Activated CD4-positive, alpha-beta T cell treated with anti-CD3 and anti-CD28 coated beads, Interleukin-2, amount 50 U/mL, for 48 hours (primary cell): ENCODE measurements around the gene LYRM9.
"Not testable (repeated sequence)": the region's sequence is repeated elsewhere in the genome, so short reads cannot be mapped to it uniquely, and the experiment has no call there.

Experiments used
- DNase-seq, 2 experiments: peaks; one replicate each; pipeline ENCODE4 v3.0.0-alpha.2; 2020

LYRM9 gene

GRCh38 chr17:27872776-27873175 lies 20.4 kb downstream of the LYRM9 start:
- DNase-seq, result no peak

- DNase-seq, result no peak
Observed at GRCh38 chr17:27871407-27871806, 21.8 kb downstream of the LYRM9 start.

- no peak for DNase-seq
Observed at GRCh38 chr17:27870345-27870744, 22.8 kb downstream of the LYRM9 start.

- DNase-seq, result no peak
Observed at GRCh38 chr17:27868565-27868964, 24.6 kb downstream of the LYRM9 start.

GRCh38 chr17:27862840-27863239 lies 30.3 kb downstream of the LYRM9 start:
- DNase-seq, result no peak

- DNase-seq, result no peak
Observed at GRCh38 chr17:27862004-27862403, 31.2 kb downstream of the LYRM9 start.

GRCh38 chr17:27860971-27861664 lies 32.0 kb downstream of the LYRM9 start:
- no peak for DNase-seq

- DNase-seq, result no peak
Observed at GRCh38 chr17:27858621-27859305, 34.4 kb downstream of the LYRM9 start.

- no peak for DNase-seq
Observed at GRCh38 chr17:27856676-27857432, 36.3 kb downstream of the LYRM9 start.

- no peak for DNase-seq
Observed at GRCh38 chr17:27855454-27855853, 37.7 kb downstream of the LYRM9 start.

GRCh38 chr17:27854163-27854562 lies 39.0 kb downstream of the LYRM9 start:
- no peak for DNase-seq

GRCh38 chr17:27853091-27853490 lies 40.1 kb downstream of the LYRM9 start:
- DNase-seq, result no peak

GRCh38 chr17:27849474-27850185 lies 43.5 kb downstream of the LYRM9 start:
- DNase-seq, result no peak

GRCh38 chr17:27848931-27849330 lies 44.2 kb downstream of the LYRM9 start:
- DNase-seq, result no peak

GRCh38 chr17:27846808-27847307 lies 46.3 kb downstream of the LYRM9 start:
- DNase-seq, result not testable (repeated sequence)

- peak; percentile 27 to 42 for DNase-seq
Observed at GRCh38 chr17:27846042-27846655, 47.0 kb downstream of the LYRM9 start.

- no peak for DNase-seq
Observed at GRCh38 chr17:27845264-27846041, 47.7 kb downstream of the LYRM9 start.

GRCh38 chr17:27840688-27841087 lies 52.5 kb downstream of the LYRM9 start:
- no peak for DNase-seq

- DNase-seq, result not testable (repeated sequence)
Observed at GRCh38 chr17:27840406-27840678, 52.8 kb downstream of the LYRM9 start.

GRCh38 chr17:27839571-27840405 lies 53.4 kb downstream of the LYRM9 start:
- not testable (repeated sequence) for DNase-seq

GRCh38 chr17:27838607-27839006 lies 54.6 kb downstream of the LYRM9 start:
- DNase-seq, result not testable (repeated sequence)
